Measurements from ENCODE around the gene GP1BB. TPM values are rescaled to one million over a fixed set of nuclear protein-coding genes. Genes with fewer than 3 reads are reported as not detected.

GP1BB gene
- total and polyA plus RNA-seq, 2 of the 13 experiments (the other 11 are each of a cell fraction or from before 2014, with no cell fraction given) = not detected

DNA sequence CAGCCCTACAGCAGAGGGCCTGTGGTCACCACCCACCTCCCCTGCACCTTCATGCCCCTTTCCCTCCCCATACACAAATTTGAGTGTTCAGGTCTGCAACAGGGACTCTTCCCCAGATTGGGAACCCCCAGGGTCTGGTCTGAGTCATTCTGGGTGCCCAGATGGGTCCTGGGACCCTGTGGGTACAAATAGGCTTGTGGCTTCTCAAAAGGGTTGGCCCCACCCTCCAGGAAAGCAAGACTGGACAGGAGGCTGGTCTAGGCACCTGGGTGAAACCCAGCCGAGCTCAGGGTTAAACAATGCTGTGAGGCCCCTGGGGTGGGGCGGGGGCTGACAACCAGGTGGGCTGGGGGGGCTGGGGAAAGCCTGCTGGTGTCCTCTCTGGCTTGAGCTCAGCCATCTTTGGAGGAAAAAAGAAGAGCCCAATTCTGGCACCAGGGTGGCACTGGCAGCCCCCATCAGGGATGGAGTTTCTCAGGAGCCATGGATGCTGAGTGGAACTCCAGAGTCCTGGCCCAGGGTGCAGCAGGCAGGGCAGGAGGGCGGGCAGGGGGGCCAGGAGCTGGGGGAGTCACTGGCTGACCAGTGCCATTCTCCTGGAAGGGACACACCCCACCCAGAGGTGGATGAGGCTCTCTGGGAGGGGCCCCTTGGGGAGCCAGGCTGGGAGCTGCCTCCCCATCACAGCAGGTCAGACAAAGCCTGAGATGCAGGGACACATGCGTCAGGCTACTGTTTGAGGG is 8.0 kb upstream of the GP1BB start:
- Histone ChIP-seq H3K4me3 (replicated peaks in 1 of 3; ENCODE audit: insufficient read depth in 1 of 3, low read depth in 2 of 3, low read length in 3 of 3) (peak overlapping the region in 1 of 3 experiments; percentile 57; a peak in 1 of 6 replicates), H3K9ac (ENCODE audit: insufficient read depth, low read depth, low read length) (no peak overlapping the region), H4K20me1 (ENCODE audit: insufficient read depth, low read length) (peaks cover 4% of the 10 kb centered on the region; the same call in 1 of the 2 replicates), H3K4me2 (ENCODE audit: low read depth, low read length) (no peak overlapping the region), H3K9me3 (ENCODE audit: low read length) (no peaks in the 10 kb centered on the region), H3K27me3 (ENCODE audit: control insufficient read depth in 1 of 2, insufficient read depth in 2 of 2, low read length in 2 of 2) (peaks cover 12 to 86% of the 10 kb centered on the region in 2 experiments), H3K79me2 (ENCODE audit: insufficient read depth, low read length) (no peaks in the 10 kb centered on the region), H3K4me1 (ENCODE audit: insufficient read depth, low read length) (peaks cover 4% of the 10 kb centered on the region; the same call in 1 of the 2 replicates), H3K36me3 (replicated peaks in 1 of 2; ENCODE audit: control insufficient read depth in 1 of 2, insufficient read depth in 2 of 2, low read length in 2 of 2) (no peaks in the 10 kb centered on the region), H3K27ac (ENCODE audit: extremely low read length, insufficient read depth, low read length) (no peak overlapping the region), H2AFZ (ENCODE audit: low read length) (no peak overlapping the region)
- BruUV-seq (replicated peaks) = no TSS peak
- TF ChIP-seq, protein P1, sequence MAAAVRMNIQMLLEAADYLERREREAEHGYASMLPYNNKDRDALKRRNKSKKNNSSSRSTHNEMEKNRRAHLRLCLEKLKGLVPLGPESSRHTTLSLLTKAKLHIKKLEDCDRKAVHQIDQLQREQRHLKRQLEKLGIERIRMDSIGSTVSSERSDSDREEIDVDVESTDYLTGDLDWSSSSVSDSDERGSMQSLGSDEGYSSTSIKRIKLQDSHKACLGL (CRISPR knock-in tag; IDR thresholded peaks at IDR 0.05) = no peak
- TF ChIP-seq, protein P2, sequence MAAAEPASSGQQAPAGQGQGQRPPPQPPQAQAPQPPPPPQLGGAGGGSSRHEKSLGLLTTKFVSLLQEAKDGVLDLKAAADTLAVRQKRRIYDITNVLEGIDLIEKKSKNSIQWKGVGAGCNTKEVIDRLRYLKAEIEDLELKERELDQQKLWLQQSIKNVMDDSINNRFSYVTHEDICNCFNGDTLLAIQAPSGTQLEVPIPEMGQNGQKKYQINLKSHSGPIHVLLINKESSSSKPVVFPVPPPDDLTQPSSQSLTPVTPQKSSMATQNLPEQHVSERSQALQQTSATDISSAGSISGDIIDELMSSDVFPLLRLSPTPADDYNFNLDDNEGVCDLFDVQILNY (CRISPR knock-in tag; conservative IDR thresholded peaks at IDR 0.05) = no peak
- no peak for TF ChIP-seq AKAP8 (CRISPR knock-in tag; IDR thresholded peaks at IDR 0.05)
- 8% methylated on average over 2 of the region's 4 CpGs for WGBS (ENCODE audit: low lambda C conversion rate)
- intact Hi-C loops (cut with micrococcal nuclease; ENCODE audit: unreplicated experiment) (no loop called here), in situ Hi-C loops (cut with HindIII; ENCODE audit: extremely low pct_ligation_motif_present, low pct_unique_long_range_greater_than_20kb) (no loop called here)
- FAIRE-seq (no peak), DNase-seq (ENCODE audit: low spot score) (no peak), ATAC-seq (no peak)
- POLR2A ChIA-PET = no interaction called here
- CTCF ChIA-PET (ENCODE audit: low intra/inter-chr PET ratio, low total read pairs) = no interaction called here

DNA sequence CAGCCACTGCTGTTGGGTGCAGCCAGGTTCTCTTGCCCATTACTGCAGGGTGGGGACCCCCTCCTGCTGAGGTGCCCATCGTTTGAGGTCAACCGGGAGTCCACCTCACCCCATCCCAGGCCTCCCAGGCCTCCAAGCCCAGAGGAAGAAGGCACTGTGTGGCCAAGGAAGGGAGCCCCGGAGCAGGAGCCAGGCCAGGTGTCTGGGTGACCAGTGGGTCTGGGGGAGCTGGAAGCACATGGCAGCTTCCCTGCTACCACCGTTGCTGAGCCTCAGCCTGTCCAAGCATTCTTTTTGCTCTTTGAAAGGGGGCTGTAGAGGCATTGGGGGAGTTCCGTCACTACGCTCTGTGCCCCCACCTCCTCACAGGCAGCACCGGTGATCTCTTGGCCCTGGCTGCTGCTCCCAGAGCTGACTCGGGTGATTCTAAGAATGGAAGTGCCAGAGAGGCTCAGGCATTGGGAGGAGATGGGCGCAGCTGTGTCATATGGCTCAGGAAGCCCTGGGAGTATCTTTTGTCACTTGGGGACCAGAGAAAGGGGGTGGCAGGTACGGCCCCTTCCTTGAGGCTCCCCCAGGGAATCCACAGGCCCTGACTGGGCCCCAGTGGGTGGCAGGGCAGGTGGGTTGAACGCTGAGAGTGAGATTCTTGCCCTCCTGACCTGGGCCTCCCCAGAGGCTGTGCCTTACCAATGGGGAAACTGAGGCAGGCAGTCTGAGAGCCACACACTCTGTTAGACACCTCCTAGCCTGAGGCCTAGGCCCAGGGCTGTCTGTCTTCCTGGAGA is 7.1 kb upstream of the GP1BB start:
- 25% methylated on average over 6 of the region's 11 CpGs for WGBS (ENCODE audit: low lambda C conversion rate)
- Histone ChIP-seq H3K9ac (ENCODE audit: insufficient read depth, low read depth, low read length) (no peak overlapping the region), H3K4me2 (ENCODE audit: low read depth, low read length) (no peak overlapping the region), H3K4me1 (ENCODE audit: insufficient read depth, low read length) (peaks cover 4% of the 10 kb centered on the region; the same call in 1 of the 2 replicates), H2AFZ (ENCODE audit: low read length) (no peak overlapping the region), H4K20me1 (ENCODE audit: insufficient read depth, low read length) (peaks cover 8% of the 10 kb centered on the region; the same call in 1 of the 2 replicates), H3K27ac (ENCODE audit: extremely low read length, insufficient read depth, low read length) (no peak overlapping the region), H3K4me3 (replicated peaks in 1 of 3; ENCODE audit: insufficient read depth in 1 of 3, low read depth in 2 of 3, low read length in 3 of 3) (no peak overlapping the region), H3K9me3 (ENCODE audit: low read length) (no peaks in the 10 kb centered on the region), H3K79me2 (ENCODE audit: insufficient read depth, low read length) (no peaks in the 10 kb centered on the region), H3K36me3 (replicated peaks in 1 of 2; ENCODE audit: control insufficient read depth in 1 of 2, insufficient read depth in 2 of 2, low read length in 2 of 2) (no peaks in the 10 kb centered on the region), H3K27me3 (ENCODE audit: control insufficient read depth in 1 of 2, insufficient read depth in 2 of 2, low read length in 2 of 2) (peaks cover 15 to 86% of the 10 kb centered on the region in 2 experiments)
- FAIRE-seq (no peak), ATAC-seq (no peak), DNase-seq (ENCODE audit: low spot score) (no peak)
- ChIA-PET CTCF (ENCODE audit: low intra/inter-chr PET ratio, low total read pairs) (no interaction called here), POLR2A (no interaction called here)
- in situ Hi-C loops (cut with HindIII; ENCODE audit: extremely low pct_ligation_motif_present, low pct_unique_long_range_greater_than_20kb) (no loop called here), intact Hi-C loops (cut with micrococcal nuclease; ENCODE audit: unreplicated experiment) (no loop called here)
- no TSS peak for BruUV-seq (replicated peaks)
- no peak for TF ChIP-seq ZNF550 (CRISPR knock-in tag; IDR thresholded peaks at IDR 0.05; ENCODE audit: borderline replicate concordance)
- no peak for TF ChIP-seq NFYB (CRISPR knock-in tag; IDR thresholded peaks at IDR 0.05)
- TF ChIP-seq ZNF773 (CRISPR knock-in tag; IDR thresholded peaks at IDR 0.05; ENCODE audit: borderline replicate concordance) = no peak
- no peak for TF ChIP-seq ZNF335 (CRISPR knock-in tag; IDR thresholded peaks at IDR 0.05)
- TF ChIP-seq, protein P3, sequence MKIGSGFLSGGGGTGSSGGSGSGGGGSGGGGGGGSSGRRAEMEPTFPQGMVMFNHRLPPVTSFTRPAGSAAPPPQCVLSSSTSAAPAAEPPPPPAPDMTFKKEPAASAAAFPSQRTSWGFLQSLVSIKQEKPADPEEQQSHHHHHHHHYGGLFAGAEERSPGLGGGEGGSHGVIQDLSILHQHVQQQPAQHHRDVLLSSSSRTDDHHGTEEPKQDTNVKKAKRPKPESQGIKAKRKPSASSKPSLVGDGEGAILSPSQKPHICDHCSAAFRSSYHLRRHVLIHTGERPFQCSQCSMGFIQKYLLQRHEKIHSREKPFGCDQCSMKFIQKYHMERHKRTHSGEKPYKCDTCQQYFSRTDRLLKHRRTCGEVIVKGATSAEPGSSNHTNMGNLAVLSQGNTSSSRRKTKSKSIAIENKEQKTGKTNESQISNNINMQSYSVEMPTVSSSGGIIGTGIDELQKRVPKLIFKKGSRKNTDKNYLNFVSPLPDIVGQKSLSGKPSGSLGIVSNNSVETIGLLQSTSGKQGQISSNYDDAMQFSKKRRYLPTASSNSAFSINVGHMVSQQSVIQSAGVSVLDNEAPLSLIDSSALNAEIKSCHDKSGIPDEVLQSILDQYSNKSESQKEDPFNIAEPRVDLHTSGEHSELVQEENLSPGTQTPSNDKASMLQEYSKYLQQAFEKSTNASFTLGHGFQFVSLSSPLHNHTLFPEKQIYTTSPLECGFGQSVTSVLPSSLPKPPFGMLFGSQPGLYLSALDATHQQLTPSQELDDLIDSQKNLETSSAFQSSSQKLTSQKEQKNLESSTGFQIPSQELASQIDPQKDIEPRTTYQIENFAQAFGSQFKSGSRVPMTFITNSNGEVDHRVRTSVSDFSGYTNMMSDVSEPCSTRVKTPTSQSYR (CRISPR knock-in tag; IDR thresholded peaks at IDR 0.05; ENCODE audit: borderline replicate concordance) = no peak
- TF ChIP-seq, protein P4, sequence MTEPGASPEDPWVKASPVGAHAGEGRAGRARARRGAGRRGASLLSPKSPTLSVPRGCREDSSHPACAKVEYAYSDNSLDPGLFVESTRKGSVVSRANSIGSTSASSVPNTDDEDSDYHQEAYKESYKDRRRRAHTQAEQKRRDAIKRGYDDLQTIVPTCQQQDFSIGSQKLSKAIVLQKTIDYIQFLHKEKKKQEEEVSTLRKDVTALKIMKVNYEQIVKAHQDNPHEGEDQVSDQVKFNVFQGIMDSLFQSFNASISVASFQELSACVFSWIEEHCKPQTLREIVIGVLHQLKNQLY (CRISPR knock-in tag; IDR thresholded peaks at IDR 0.05) = no peak
- TF ChIP-seq ZBTB21 (CRISPR knock-in tag; IDR thresholded peaks at IDR 0.05) = no peak
- no peak for TF ChIP-seq HOXA9 (CRISPR knock-in tag; IDR thresholded peaks at IDR 0.05; ENCODE audit: borderline replicate concordance)

Measured in HepG2 (cell line).